ENCODE measurements around the gene BATF.

- no peak for TF ChIP-seq EZH2 (IDR thresholded peaks at IDR 0.05)
- TF ChIP-seq POLR2AphosphoS5 (IDR thresholded peaks at IDR 0.05; ENCODE audit: borderline replicate concordance, low read depth, low read length) = no peak
Observed at GRCh38 chr14:75547552-75548250, 25.4 kb downstream of the BATF start.

Measured in SK-N-MC (cell line).